Measurements from ENCODE around the gene ABCC6.
"Not testable (repeated sequence)": the region's sequence is repeated elsewhere in the genome, so short reads cannot be mapped to it uniquely, and the experiment has no call there.

Gene ABCC6

GRCh38 chr16:16107839-16108238, 115.5 kb downstream of the ABCC6 start:
- no peak for DNase-seq

GRCh38 chr16:16106466-16106865, 116.8 kb downstream of the ABCC6 start:
- no peak for DNase-seq

- no peak for DNase-seq
These were observed 117.6 kb downstream of the ABCC6 start for GRCh38 chr16:16105646-16106045.

DNA sequence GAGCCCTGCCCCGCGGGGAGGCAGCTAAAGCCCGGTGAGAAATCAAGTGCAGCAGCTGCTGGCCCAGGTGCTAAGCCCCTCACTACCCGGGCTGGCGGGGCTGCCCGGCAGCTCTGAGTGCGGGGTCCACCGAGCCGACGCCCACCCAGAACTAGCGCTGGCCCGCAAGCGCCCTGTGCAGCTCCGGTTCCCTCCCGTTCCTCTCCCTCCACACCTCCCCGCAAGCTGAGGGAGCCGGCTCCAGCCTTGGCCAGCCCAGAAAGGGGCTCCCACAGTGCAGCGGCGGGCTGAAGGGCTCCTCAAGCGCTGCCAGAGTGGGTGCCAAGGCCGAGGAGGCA, 118.5 kb downstream of the ABCC6 start:
- DNase-seq, result not testable (repeated sequence)

DNA sequence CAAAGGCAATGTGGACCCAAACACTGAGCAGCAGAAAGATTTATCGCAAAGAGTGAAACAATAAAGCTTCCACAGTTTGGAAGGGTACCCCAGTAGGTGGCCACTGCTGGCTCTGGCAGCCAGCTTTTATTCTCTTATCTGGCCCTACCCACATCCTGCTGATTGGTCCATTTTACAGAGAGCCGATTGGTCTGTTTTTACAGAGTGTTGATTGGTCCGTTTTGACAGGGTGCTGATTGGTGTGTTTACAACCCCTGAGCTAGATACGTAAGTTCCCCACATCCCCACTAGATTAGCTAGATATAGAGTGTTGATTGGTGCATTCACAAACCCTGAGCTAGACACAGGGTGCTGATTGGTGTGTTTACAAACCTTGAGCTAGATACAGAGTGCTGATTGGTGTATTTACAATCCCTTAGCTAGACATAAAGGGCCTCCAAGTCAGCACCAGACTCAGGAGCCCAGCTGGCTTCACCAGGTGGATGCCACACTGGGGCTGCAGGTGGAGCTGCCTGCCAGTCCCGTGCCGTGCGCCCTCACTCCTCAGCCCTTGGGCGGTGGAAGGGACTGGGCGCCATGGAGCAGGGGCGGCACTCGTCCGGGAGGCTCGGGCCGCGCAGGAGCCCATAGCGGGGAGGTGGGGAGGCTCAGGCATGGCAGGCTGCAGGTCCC, 119.0 kb downstream of the ABCC6 start:
- not testable (repeated sequence) for DNase-seq

DNA sequence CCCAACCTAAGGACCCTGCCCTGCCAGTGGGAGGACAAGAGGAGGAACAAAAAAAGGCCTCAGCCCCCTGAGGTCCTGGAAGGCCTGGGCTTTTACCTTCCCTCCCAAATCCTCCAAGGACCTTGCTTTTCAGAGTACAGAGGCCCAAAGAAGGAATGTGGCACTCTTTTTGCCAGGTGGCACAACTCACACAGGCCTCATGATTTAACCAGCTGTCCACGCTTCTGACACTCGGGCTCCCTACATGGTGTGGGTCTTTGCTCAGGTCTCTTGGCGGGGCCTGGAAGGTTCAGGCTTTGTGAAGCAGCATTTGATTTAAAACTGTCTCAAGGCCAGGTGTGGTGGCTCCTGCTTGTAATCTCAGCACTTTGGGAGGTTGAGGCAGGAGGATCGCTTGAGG, 120.6 kb downstream of the ABCC6 start:
- no peak for DNase-seq

DNA sequence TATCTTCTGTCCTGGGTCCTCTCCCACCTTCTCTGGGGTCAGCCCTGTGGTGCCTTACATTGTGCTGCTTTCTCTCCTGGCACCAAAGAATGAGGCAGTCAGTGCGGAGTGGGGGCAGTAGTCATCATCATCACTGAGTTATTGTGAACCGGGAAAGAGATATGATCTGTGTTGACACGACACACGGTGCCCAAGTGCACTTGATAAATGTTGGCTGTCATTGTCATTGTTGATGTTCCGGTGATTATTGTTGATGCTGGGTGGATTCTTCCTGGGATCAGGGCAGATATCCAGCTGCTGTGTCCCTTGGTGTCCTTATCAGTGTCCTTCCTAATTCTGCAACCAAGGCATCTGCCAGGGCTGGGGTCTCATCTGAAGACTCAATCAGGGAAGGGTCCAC, 121.7 kb downstream of the ABCC6 start:
- no peak for DNase-seq

- DNase-seq, result no peak
These were observed 122.7 kb downstream of the ABCC6 start for GRCh38 chr16:16100631-16101030.

DNA sequence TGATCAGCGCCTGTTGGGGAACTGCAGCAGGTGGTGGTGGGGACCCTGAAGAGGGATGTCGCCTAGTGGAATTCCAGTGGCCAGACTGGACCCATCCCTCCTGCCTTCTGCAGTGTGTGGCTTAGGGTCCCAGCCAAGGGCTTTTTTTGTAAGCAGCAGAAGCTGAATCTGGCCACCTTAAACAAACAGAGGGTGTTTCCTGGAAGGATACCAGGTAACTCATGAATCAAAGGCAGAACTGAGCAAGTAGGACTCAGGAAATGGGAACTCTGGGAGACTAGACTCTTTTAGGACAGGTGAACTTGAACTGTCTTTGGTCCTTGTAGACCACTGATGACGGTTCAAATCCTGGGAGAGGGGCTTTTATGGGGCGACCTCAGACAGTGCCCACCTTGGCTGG, 124.0 kb downstream of the ABCC6 start:
- no peak for DNase-seq

Measured in AML-193 (cell line).